Rectal smooth muscle tissue (tissue), 1 donor: ENCODE results near the gene USP17L17.
"Not testable (repeated sequence)": the region's sequence is repeated elsewhere in the genome, so short reads cannot be mapped to it uniquely, and the experiment has no call there.

ENCODE experiments used
- H3K27ac ChIP-seq: one replicate; pipeline ENCODE4 v1.7.0; 2013; ENCODE audit warnings: low read depth, low read length, inconsistent platforms
- H3K27me3 ChIP-seq: one replicate; pipeline ENCODE4 v1.7.0; 2013; ENCODE audit warnings: low read length; ENCODE audit not compliant: control insufficient read depth, insufficient read depth
- H3K36me3 ChIP-seq: one replicate; pipeline ENCODE4 v1.7.0; 2013; ENCODE audit warnings: low read length; ENCODE audit not compliant: control insufficient read depth, insufficient read depth
- H3K4me1 ChIP-seq: one replicate; pipeline ENCODE4 v1.7.0; 2013; ENCODE audit warnings: low read length; ENCODE audit not compliant: control insufficient read depth, insufficient read depth
- H3K4me3 ChIP-seq: one replicate; pipeline ENCODE4 v1.7.0; 2013; ENCODE audit warnings: low read length
- H3K9ac ChIP-seq: one replicate; pipeline ENCODE4 v1.7.0; 2013; ENCODE audit warnings: low read length

The USP17L17 gene

GRCh38 chr4:9267319-9267718 lies 23.6 kb downstream of the USP17L17 start, which contains the start of gene USP17L22:
TSS of gene USP17L22 (plus strand) at chr4:9267619. CDS start at chr4:9267619, 0 bp downstream.
- H3K27ac ChIP-seq, H3K27me3 ChIP-seq, H3K9ac ChIP-seq, H3K4me3 ChIP-seq, H3K4me1 ChIP-seq, H3K36me3 ChIP-seq: not testable (repeated sequence)

- not testable (repeated sequence) for H3K4me3 ChIP-seq, H3K27ac ChIP-seq, H3K9ac ChIP-seq, H3K36me3 ChIP-seq, H3K27me3 ChIP-seq, H3K4me1 ChIP-seq
These were observed 28.0 kb downstream of the USP17L17 start for GRCh38 chr4:9271719-9272118.
